Measurements from ENCODE around the gene ZNF618. TPM values are rescaled to one million over a fixed set of nuclear protein-coding genes. Genes with fewer than 3 reads are reported as not detected.

Gene ZNF618
- total RNA-seq, 1 donor from 2014 or later, result 3.9 TPM

DNA sequence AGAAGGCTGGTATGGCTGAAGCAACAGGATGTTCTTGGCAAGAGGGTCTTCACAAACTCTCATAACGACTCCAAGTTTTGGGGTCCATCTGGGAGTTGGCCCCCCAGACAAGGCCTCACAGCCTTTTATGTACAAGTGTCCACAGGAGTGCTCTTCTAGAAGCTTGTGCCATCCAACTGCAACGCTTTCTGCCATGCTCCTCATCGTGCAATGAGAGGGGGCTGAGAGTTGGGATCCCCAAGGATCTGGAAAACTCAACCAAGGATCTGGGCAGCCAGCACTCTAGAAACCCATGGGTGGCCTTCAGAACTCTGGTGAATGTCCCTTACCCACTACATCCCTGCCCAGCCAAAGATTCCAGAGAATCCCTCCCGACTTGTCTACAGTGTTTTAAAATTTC, 210.5 kb downstream of the ZNF618 start:
- H3K4me3 ChIP-seq (ENCODE audit: low read depth, low read length), result no peak overlapping the region
- TF ChIP-seq, protein P1, sequence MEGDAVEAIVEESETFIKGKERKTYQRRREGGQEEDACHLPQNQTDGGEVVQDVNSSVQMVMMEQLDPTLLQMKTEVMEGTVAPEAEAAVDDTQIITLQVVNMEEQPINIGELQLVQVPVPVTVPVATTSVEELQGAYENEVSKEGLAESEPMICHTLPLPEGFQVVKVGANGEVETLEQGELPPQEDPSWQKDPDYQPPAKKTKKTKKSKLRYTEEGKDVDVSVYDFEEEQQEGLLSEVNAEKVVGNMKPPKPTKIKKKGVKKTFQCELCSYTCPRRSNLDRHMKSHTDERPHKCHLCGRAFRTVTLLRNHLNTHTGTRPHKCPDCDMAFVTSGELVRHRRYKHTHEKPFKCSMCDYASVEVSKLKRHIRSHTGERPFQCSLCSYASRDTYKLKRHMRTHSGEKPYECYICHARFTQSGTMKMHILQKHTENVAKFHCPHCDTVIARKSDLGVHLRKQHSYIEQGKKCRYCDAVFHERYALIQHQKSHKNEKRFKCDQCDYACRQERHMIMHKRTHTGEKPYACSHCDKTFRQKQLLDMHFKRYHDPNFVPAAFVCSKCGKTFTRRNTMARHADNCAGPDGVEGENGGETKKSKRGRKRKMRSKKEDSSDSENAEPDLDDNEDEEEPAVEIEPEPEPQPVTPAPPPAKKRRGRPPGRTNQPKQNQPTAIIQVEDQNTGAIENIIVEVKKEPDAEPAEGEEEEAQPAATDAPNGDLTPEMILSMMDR (conservative IDR thresholded peaks at IDR 0.05; ENCODE audit: low read depth, low read length), result no peak
- no peak for DNase-seq (ENCODE audit: low read depth)

DNA sequence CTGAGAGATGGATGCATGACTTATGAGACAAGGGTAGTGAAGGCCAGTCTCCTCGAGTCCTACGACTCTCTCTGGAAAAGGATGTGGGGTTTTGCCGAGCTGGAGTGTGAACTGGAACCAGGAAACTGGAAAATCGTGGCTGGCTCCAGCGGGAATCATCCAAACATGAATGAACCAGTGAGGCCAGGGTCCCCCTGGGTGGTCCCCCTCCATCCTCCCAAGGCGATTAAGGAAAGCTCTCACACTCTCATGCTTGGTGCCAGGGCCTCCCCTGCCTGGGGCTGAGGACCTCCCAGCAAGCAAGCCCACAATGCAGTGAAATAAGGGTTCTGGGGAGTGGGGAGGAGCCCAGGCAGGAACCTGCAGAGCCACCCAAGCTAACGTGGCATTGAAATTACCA, 211.6 kb downstream of the ZNF618 start:
- no peak overlapping the region for H3K4me3 ChIP-seq (ENCODE audit: low read depth, low read length)
- no peak for DNase-seq (ENCODE audit: low read depth)
- TF ChIP-seq, protein P1 (conservative IDR thresholded peaks at IDR 0.05; ENCODE audit: low read depth, low read length), result no peak

DNA sequence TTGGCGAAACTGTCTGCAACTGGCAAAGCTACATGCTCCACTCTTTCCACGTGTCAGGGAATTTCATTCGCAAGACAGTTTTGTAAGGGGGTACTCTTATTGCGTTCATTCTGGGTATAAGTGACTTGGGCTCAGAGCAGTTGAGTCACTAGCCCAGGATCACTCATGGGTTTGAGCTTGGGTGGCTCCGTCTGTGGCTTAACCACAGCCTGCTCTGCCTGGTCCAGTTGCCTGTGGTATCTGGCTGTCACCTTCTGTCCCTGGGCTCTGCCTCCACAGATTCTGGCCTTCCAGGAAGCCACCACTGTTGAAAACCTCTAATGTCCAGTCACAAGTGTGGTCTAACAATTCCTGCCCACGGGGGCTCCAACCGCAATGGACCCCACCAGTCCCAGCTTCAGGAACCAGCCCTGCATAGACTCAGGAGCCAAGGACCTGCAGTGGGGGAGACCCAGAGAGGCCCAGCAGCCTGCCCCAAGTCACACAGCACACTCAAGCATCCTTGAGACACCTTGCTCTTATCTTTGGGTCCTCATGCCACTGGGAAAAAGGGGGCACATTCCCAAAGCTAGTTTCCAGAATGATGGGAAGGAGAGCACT, 212.6 kb downstream of the ZNF618 start:
- H3K4me3 ChIP-seq (ENCODE audit: low read depth, low read length), result no peak overlapping the region
- TF ChIP-seq, protein P1 (conservative IDR thresholded peaks at IDR 0.05; ENCODE audit: low read depth, low read length), result no peak
- DNase-seq (ENCODE audit: low read depth), result no peak

DNA sequence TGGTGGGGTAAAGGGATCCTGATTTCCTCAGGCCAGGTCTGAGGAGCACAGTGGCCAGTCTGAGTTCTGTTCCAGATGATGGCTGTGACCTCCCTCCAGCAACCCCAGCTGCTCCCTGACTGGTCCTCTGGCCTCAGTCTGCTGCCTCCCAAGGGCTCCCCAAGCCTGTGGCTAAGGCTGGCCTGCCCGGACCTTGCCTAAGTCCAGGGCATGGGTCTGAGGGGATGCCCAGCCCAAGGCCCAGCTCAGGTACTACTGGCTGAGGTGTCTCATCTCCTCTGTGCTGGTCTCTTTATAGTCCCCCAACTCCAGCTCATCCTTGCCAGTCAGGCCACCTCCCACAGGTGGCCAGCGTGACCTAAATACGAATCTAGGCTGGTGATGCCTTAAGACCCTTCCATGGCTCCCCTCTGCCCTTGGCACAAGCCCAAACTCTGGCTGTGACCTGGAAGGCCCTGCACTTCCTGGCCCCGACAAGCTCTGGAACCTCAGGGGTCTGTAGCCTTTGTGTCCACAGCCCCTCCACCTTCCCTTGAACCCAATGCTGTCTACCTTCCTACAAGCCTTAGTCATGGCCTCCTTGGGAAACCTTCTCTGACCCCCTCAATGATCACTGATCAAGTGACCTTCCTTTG, 213.2 kb downstream of the ZNF618 start:
- no peak for DNase-seq (ENCODE audit: low read depth)
- TF ChIP-seq, protein P1 (conservative IDR thresholded peaks at IDR 0.05; ENCODE audit: low read depth, low read length), result no peak

DNA sequence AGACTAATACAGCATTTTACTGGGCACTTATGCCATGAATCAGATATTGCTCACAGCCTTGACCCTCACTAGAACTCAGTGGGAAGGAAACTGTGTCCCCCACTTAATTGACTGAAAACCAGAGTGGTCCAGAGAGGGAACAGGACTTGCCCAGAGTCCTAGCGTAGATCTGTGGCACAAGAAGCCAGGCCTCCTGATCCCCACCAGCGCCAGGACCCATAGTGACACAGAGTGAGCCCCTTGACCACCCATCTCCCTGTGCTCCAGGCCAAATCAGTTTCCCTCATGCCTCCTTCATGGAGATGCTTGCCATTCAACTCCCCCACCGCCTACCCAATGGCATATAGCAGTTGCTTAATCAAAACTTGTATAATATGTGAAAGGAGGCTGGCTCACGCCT, 214.7 kb downstream of the ZNF618 start:
- TF ChIP-seq, protein P1 (conservative IDR thresholded peaks at IDR 0.05; ENCODE audit: low read depth, low read length), result no peak
- DNase-seq (ENCODE audit: low read depth), result no peak
- no peak overlapping the region for H3K4me3 ChIP-seq (ENCODE audit: low read depth, low read length)

More for the DNA sequence above, 213.2 kb downstream of the ZNF618 start:
- H3K4me3 ChIP-seq (ENCODE audit: low read depth, low read length), result no peak overlapping the region

DNA sequence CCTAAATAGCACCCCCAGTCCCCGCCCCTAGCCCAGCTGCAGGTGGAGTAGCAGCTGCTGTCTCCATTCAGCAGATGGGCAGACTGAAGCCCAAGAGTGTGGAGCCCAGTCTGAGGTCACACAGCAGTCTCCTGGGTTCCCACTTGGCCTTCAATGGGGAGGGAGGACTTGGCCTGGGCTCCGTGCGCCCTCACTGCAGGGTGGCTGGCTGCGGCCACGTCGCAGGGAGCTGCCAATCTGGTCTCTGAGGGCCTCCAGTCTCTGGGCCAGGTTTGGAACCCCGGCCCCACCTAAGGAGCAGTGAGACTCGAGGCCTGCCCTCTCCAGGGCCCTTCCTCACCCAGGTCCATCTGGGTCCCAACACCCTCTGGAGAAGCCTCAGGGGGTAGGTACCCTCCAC, 215.6 kb downstream of the ZNF618 start:
- H3K4me3 ChIP-seq (ENCODE audit: low read depth, low read length), result no peak overlapping the region
- DNase-seq (ENCODE audit: low read depth), result no peak
- TF ChIP-seq, protein P1 (conservative IDR thresholded peaks at IDR 0.05; ENCODE audit: low read depth, low read length), result no peak

DNA sequence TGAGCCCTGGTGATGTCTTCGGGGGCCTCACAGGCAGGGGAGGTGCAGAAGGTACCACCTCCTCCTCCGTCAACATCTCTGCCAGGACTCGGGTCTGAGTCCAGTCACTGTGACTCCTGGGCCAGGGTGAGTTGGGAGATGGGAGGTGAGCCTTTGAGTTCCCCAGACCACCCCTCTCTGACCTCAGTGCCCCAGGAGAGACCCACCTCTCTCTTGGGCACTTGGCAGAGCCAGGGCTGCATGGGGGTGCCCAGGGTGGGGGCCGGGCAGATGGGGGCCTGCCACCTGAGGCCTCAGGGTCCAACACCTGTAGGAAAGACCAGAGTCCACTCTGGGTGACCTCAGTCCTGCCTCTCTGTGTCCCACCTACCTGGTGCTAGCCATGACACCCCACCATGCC, 216.2 kb downstream of the ZNF618 start:
- TF ChIP-seq, protein P1 (conservative IDR thresholded peaks at IDR 0.05; ENCODE audit: low read depth, low read length), result no peak

More for the DNA sequence above, 216.2 kb downstream of the ZNF618 start:
- DNase-seq (ENCODE audit: low read depth), result no peak
- H3K4me3 ChIP-seq (ENCODE audit: low read depth, low read length), result no peak overlapping the region

Data from epithelial cell of proximal tubule (primary cell).